ENCODE results near the gene NUCB1. TPM values are rescaled to one million over a fixed set of nuclear protein-coding genes. Genes with fewer than 3 reads are reported as not detected.

The NUCB1 gene
- total RNA-seq, 1 donor from 2014 or later, result 164 TPM

GRCh38 chr19:48947258-48947542 is 47.1 kb downstream of the NUCB1 start:
- Histone ChIP-seq H3K36me3 (ENCODE audit: insufficient read depth, low read length) (no peaks in the 10 kb centered on the region), H4K20me1 (ENCODE audit: insufficient read depth, low read length) (no peaks in the 10 kb centered on the region), H3K4me1 (ENCODE audit: insufficient read depth, low read length) (no peaks in the 10 kb centered on the region), H3K27ac (ENCODE audit: low read depth, low read length) (no peak overlapping the region), H3K4me3 (ENCODE audit: insufficient read depth, low read depth, low read length) (no peak overlapping the region), H2AFZ (ENCODE audit: low read depth, low read length) (no peak overlapping the region), H3K9me3 (ENCODE audit: insufficient read depth, low read depth, low read length) (peaks cover 5% of the 10 kb centered on the region), H3K79me2 (ENCODE audit: insufficient read depth, low read length) (no peaks in the 10 kb centered on the region), H3K9ac (ENCODE audit: low read length) (no peak overlapping the region), H3K27me3 (ENCODE audit: insufficient read depth, low read length) (no peaks in the 10 kb centered on the region), H3K4me2 (ENCODE audit: low read length) (no peak overlapping the region)
- H3K4me1 Mint-ChIP-seq (ENCODE audit: low read depth, unreplicated experiment), result no peaks in the 10 kb centered on the region
- no peak overlapping the region for H3K27ac Mint-ChIP-seq (ENCODE audit: unreplicated experiment)
- DNase-seq (ENCODE audit: low read depth) (no peak), FAIRE-seq (no peak)
- peaks cover 18% of the 10 kb centered on the region for H3K9me3 Mint-ChIP-seq (ENCODE audit: unreplicated experiment)
- no peak overlapping the region for H3K4me3 Mint-ChIP-seq (ENCODE audit: unreplicated experiment)
- H3K27me3 Mint-ChIP-seq (ENCODE audit: low read depth, unreplicated experiment), result peaks cover 2% of the 10 kb centered on the region
- TF ChIP-seq, protein P1, sequence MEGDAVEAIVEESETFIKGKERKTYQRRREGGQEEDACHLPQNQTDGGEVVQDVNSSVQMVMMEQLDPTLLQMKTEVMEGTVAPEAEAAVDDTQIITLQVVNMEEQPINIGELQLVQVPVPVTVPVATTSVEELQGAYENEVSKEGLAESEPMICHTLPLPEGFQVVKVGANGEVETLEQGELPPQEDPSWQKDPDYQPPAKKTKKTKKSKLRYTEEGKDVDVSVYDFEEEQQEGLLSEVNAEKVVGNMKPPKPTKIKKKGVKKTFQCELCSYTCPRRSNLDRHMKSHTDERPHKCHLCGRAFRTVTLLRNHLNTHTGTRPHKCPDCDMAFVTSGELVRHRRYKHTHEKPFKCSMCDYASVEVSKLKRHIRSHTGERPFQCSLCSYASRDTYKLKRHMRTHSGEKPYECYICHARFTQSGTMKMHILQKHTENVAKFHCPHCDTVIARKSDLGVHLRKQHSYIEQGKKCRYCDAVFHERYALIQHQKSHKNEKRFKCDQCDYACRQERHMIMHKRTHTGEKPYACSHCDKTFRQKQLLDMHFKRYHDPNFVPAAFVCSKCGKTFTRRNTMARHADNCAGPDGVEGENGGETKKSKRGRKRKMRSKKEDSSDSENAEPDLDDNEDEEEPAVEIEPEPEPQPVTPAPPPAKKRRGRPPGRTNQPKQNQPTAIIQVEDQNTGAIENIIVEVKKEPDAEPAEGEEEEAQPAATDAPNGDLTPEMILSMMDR (IDR thresholded peaks at IDR 0.05; ENCODE audit: insufficient read depth, low read depth, low read length), result no peak
- no peak for TF ChIP-seq EZH2 (IDR thresholded peaks at IDR 0.05; ENCODE audit: insufficient read depth, low read length)
- peaks cover 4% of the 10 kb centered on the region for H3K36me3 Mint-ChIP-seq (ENCODE audit: low read depth, unreplicated experiment)

DNA sequence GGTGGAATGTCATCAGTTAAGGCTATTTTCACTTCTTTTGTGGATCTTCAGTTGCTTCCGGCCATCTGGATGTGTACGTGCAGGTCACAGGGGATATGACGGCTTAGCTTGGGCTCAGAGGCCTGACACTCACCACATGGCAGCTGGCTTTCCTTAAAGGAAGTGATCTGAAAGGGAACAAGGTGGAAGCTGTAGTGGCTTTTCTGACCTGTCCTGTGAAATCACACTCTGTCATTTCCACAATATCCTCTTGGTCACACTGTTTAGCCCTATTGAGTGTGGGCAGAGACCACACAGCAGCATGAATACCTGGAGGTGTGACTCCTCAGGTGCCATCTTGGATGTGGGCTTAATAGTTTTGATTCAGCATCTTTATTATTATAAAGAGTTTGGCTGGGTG is 50.0 kb downstream of the NUCB1 start:
- no peak for FAIRE-seq

DNA sequence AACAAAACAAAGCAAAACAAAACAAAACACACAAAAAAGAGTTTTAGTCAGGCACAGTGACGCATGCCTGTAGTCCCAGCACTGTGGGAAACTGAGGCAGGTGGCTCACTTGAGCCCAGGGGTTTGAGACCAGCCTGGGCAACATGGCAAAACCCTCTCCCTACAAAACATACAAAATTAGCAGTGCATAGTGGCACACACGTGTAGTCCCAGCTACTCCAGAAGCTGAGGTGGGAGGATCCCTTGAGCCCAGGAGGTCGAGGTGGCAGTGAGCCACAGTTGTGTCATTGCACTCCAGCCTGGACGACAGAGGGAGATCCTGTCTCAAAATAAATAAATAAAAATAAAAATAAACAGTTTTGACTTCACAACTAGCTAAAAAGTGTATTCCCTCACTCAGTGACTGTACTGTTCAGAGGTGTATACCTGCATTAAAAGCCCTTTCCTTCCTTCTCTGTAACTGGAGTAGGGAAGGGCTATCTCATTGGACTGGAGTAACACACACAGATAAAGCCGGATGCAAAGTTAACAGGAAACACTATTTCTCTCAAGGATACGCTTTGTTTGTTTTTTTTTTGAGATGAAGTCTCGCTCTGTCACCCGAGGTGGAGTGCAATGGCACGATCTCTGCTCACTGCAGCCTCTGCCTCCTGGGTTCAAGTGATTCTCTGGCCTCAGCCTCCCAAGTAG is 50.9 kb downstream of the NUCB1 start:
- no peak overlapping the region for H2AFZ ChIP-seq (ENCODE audit: low read depth, low read length)
- H3K9me3 ChIP-seq (ENCODE audit: insufficient read depth, low read depth, low read length), result peaks cover 5% of the 10 kb centered on the region

More for the DNA sequence above, 50.0 kb downstream of the NUCB1 start:
- H3K9me3 Mint-ChIP-seq (ENCODE audit: unreplicated experiment), result peaks cover 18% of the 10 kb centered on the region
- Histone ChIP-seq H3K4me3 (ENCODE audit: insufficient read depth, low read depth, low read length) (no peak overlapping the region), H3K79me2 (ENCODE audit: insufficient read depth, low read length) (peaks cover 5% of the 10 kb centered on the region), H3K36me3 (ENCODE audit: insufficient read depth, low read length) (no peaks in the 10 kb centered on the region), H3K4me2 (ENCODE audit: low read length) (no peak overlapping the region), H3K9ac (ENCODE audit: low read length) (no peak overlapping the region), H3K27ac (ENCODE audit: low read depth, low read length) (no peak overlapping the region), H2AFZ (ENCODE audit: low read depth, low read length) (no peak overlapping the region), H4K20me1 (ENCODE audit: insufficient read depth, low read length) (no peaks in the 10 kb centered on the region), H3K4me1 (ENCODE audit: insufficient read depth, low read length) (no peaks in the 10 kb centered on the region), H3K9me3 (ENCODE audit: insufficient read depth, low read depth, low read length) (peaks cover 5% of the 10 kb centered on the region), H3K27me3 (ENCODE audit: insufficient read depth, low read length) (no peaks in the 10 kb centered on the region)
- H3K4me1 Mint-ChIP-seq (ENCODE audit: low read depth, unreplicated experiment), result no peaks in the 10 kb centered on the region
- DNase-seq (ENCODE audit: low read depth), result no peak
- H3K27ac Mint-ChIP-seq (ENCODE audit: unreplicated experiment), result no peak overlapping the region
- H3K27me3 Mint-ChIP-seq (ENCODE audit: low read depth, unreplicated experiment), result peaks cover 2% of the 10 kb centered on the region
- peaks cover 4% of the 10 kb centered on the region for H3K36me3 Mint-ChIP-seq (ENCODE audit: low read depth, unreplicated experiment)
- no peak for TF ChIP-seq EZH2 (IDR thresholded peaks at IDR 0.05; ENCODE audit: insufficient read depth, low read length)
- TF ChIP-seq, protein P1 (IDR thresholded peaks at IDR 0.05; ENCODE audit: insufficient read depth, low read depth, low read length), result no peak
- H3K4me3 Mint-ChIP-seq (ENCODE audit: unreplicated experiment), result no peak overlapping the region

More for the DNA sequence above, 50.9 kb downstream of the NUCB1 start:
- Mint-ChIP-seq H3K4me3 (ENCODE audit: unreplicated experiment) (no peak overlapping the region), H3K27me3 (ENCODE audit: low read depth, unreplicated experiment) (peaks cover 2% of the 10 kb centered on the region), H3K4me1 (ENCODE audit: low read depth, unreplicated experiment) (peaks cover 6% of the 10 kb centered on the region), H3K9me3 (ENCODE audit: unreplicated experiment) (peaks cover 18% of the 10 kb centered on the region), H3K27ac (ENCODE audit: unreplicated experiment) (no peak overlapping the region), H3K36me3 (ENCODE audit: low read depth, unreplicated experiment) (peaks cover 10% of the 10 kb centered on the region)
- Histone ChIP-seq H4K20me1 (ENCODE audit: insufficient read depth, low read length) (no peaks in the 10 kb centered on the region), H3K36me3 (ENCODE audit: insufficient read depth, low read length) (no peaks in the 10 kb centered on the region), H3K79me2 (ENCODE audit: insufficient read depth, low read length) (peaks cover 13% of the 10 kb centered on the region), H3K9ac (ENCODE audit: low read length) (no peak overlapping the region), H3K4me3 (ENCODE audit: insufficient read depth, low read depth, low read length) (no peak overlapping the region), H3K27ac (ENCODE audit: low read depth, low read length) (no peak overlapping the region), H3K4me1 (ENCODE audit: insufficient read depth, low read length) (peaks cover 7% of the 10 kb centered on the region), H3K27me3 (ENCODE audit: insufficient read depth, low read length) (no peaks in the 10 kb centered on the region), H3K4me2 (ENCODE audit: low read length) (no peak overlapping the region)
- no peak for DNase-seq (ENCODE audit: low read depth)
- FAIRE-seq, result no peak
- no peak for TF ChIP-seq EZH2 (IDR thresholded peaks at IDR 0.05; ENCODE audit: insufficient read depth, low read length)
- TF ChIP-seq, protein P1 (IDR thresholded peaks at IDR 0.05; ENCODE audit: insufficient read depth, low read depth, low read length), result no peak
